Stimulated activated CD8-positive, alpha-beta memory T cell treated with anti-CD3 and anti-CD28 coated beads, Interleukin-12 subunit alpha, Interleukin-12 subunit beta, amount 100 ng/mL, for 1 hour (primary cell): ENCODE data around the gene CSF1.
"Not testable (repeated sequence)": the region's sequence is repeated elsewhere in the genome, so short reads cannot be mapped to it uniquely, and the experiment has no call there.

Source experiments
- DNase-seq: peaks from one replicate; pipeline ENCODE4 v3.0.0-alpha.2; 2020; ENCODE audit warnings: low read depth

CSF1 gene

GRCh38 chr1:109937738-109938137 is 27.1 kb downstream of the CSF1 start:
- no peak for DNase-seq

GRCh38 chr1:109938556-109938955 is 27.9 kb downstream of the CSF1 start:
- DNase-seq = no peak

GRCh38 chr1:109942434-109942833 is 31.8 kb downstream of the CSF1 start:
- DNase-seq = no peak

GRCh38 chr1:109944541-109944940 is 33.9 kb downstream of the CSF1 start:
- no peak for DNase-seq

DNA sequence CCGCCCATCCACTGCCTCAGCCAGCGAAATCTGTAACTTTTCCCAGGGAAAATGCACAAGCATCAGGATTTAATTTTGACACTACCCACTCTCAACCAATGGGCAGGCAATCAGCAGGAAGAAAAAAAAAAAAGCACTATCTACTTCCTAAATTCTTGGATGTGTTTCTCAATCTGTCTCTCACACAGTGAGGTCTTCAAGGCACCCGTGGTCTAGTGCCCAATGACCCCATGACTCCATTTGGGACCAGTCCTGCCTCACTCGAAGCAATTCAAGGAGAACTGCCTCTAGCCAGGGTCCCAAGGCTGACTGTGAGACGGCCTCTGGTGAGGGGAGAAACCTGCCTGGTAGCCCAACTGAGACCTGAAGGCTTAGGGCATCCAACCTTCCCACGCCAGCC is 35.9 kb downstream of the CSF1 start:
- DNase-seq = no peak

DNA sequence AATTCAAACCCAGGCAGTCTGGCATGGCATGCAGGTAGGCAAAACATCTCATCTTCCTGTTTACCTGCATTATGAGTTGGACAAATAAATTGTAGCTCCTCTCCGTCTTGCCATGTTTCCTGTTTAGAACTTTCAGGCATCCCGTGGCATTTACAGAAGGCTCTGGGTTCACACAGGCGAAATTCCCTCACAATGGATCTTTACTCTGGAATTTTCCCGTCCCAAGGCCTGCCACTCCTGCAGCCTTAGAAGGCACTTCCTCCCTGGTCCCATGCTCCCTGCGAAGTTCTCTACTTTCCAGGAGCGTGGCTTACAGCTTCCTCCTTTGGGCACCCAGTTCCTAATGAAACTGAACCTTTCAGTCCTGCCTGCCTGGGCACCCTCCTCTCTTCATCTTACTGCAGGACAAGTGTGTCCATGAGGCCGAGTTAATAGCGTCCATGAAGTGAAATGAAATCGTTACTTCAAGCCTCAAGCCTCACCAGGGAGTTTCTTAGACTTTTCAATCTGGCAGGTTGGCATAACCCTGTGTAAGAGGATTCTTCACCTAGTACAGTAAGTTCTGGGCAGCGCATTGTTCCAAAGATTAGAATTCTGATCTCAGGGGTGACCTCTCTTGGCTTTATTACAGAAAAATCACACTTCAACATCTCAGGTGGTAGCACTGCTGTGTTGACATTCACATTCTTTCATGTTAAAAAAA is 37.1 kb downstream of the CSF1 start:
- no peak for DNase-seq

- DNase-seq = no peak
These were observed 37.6 kb downstream of the CSF1 start for GRCh38 chr1:109948285-109948630.

- DNase-seq = no peak
These were observed 39.4 kb downstream of the CSF1 start for GRCh38 chr1:109950038-109950437.

GRCh38 chr1:109950509-109950908 is 39.9 kb downstream of the CSF1 start:
- DNase-seq = no peak

GRCh38 chr1:109951501-109951900 is 40.9 kb downstream of the CSF1 start:
- not testable (repeated sequence) for DNase-seq

GRCh38 chr1:109954041-109954512 is 43.4 kb downstream of the CSF1 start:
- DNase-seq = no peak

DNA sequence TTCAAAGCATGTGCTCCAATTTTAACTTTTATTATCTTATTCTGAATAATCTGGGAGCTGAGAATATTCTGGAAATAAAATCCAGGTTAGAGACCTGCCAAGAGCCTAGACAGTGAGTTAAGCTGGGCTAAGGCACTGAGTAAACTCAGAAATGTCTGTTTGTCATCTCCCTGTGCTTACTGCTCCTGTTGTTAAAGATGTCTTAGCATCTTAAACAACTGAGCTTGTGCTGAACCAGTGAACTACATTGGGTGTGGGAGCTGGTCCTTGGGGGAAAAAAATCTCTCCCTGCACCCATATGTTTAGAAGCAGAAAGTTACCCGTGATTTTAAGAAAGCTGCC is 49.0 kb downstream of the CSF1 start:
- no peak for DNase-seq

- DNase-seq = no peak
These were observed 49.5 kb downstream of the CSF1 start for GRCh38 chr1:109959974-109960744.

- DNase-seq = no peak
These were observed 50.1 kb downstream of the CSF1 start for GRCh38 chr1:109960745-109961094.

DNA sequence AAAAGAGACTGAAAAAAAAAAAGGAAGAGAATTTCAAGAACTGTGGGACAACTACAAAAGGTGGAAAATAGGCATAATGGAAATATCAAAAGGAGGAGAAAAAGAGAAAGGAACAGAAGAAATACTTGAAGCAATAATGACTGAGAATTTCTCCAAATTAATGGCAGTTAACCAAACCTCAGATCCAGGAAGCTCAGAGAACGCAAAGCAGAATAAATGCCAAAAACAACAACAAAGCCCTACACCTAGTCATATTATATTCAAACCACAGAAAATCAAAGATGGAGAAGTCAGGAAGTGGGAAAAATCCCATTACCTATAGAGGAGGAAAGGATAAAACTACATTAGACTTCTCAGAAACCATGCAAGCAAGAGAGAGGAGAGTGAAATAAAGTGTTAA is 53.2 kb downstream of the CSF1 start:
- DNase-seq = no peak

GRCh38 chr1:109969146-109969829 is 58.6 kb downstream of the CSF1 start:
- DNase-seq = no peak

GRCh38 chr1:109969907-109970306 is 59.3 kb downstream of the CSF1 start:
- DNase-seq = no peak

- DNase-seq = no peak
These were observed 60.9 kb downstream of the CSF1 start for GRCh38 chr1:109971559-109971958.

- DNase-seq = no peak
These were observed 63.5 kb downstream of the CSF1 start for GRCh38 chr1:109974191-109974590.

DNA sequence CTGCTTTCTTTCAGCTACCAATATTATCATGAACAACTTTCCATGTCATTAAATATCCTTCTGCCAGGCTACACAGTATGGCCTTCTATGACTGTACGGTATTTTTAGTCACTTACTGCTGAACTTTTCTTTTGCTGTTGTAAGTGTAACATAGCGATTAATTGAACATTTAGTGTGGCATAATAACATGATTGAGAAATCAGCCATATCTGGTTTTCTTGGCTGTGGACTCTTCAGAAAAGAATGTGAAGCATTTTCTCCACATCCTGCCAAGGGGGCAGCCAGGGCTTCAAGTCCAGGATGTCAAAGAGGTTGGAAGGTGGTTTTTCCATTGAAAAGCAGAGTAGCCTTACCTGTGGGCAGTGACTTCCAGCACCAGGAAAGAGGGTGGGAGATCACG is 65.1 kb downstream of the CSF1 start:
- DNase-seq = no peak

GRCh38 chr1:109976762-109977161 is 66.1 kb downstream of the CSF1 start:
- no peak for DNase-seq

- no peak for DNase-seq
These were observed 66.6 kb downstream of the CSF1 start for GRCh38 chr1:109977225-109977624.

DNA sequence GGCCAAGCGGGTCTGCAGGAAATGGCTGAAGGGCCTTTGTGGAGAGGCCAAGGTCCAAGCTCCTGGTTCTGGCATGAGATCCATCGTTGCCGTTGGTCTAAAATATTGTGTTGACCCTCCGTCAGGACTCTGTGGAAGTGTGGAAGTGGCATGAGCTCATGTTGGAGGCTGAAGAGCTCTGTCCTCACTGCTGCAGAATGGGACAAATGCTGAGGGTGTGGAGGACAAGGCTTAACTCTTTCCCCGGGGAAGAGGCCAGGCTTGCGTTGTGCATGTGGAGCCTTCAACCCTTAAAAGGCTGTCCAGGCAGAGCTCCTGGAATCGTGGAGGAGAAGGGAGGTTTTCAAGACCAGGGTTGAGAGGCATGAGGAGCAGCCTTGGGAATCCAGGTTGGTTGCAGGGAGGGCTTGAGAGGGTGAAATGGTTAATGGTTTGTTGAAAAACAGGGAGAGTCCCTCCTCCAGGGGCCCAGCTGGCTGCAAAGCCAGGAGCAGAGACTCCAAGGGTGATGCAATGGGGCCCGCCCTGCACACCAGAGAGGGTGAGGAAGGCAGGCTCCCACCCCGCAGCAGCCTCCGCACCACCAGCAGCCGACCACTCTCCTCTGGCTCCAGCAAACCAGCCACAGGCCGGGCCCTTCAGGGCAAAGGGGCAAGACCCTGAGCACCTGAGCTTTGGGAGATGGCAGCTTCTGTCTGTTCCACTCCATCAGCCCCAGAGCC is 67.2 kb downstream of the CSF1 start:
- DNase-seq = no peak
